Measurements from ENCODE around the gene TYW1.
"Not testable (repeated sequence)": the region's sequence is repeated elsewhere in the genome, so short reads cannot be mapped to it uniquely, and the experiment has no call there.

TYW1 gene

DNA sequence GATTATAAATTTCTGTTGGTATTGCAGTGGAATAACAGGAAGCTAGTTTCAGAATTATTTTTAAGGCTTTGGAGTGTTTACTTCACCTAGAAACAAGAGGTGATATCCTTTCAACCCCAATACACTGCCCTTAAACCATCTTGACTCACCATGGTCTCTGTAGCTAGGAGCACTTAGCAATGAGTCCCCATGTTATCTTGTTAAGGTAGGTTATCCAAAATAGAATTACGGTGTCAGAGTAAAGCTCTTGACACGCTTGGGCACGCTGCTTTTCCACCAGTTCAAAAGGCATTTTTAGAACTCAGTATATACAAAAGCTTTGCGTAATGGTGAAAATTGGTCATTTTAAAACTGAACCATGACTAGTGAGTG is 46.9 kb downstream of the TYW1 start:
- not testable (repeated sequence) for DNase-seq (ENCODE audit: low read depth in 3 of 3)

DNA sequence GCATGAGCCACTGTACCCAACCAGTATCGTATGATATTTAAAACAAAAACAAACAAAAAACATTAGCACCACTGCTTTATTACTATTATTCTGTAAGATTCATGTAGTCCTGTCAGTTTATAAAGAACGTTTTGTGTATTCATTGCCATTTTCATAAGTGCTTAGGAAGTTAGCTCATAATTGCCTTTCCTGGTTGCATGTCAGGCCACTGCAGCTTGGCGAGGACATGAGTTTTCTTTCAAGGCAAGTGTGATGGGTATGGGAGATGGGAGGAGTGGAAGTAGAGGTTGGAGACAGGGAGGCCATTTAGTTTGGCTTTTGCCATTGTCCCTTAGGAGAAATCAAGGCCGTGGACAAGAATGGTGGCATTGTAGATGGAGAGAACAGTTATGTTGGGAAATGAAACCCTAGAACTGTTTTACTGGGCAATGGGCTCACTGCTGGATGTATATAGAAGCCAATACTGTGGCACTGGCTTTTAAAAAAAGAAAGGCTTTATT is 48.9 kb downstream of the TYW1 start:
- DNase-seq (ENCODE audit: low read depth in 3 of 3), result no peak

DNA sequence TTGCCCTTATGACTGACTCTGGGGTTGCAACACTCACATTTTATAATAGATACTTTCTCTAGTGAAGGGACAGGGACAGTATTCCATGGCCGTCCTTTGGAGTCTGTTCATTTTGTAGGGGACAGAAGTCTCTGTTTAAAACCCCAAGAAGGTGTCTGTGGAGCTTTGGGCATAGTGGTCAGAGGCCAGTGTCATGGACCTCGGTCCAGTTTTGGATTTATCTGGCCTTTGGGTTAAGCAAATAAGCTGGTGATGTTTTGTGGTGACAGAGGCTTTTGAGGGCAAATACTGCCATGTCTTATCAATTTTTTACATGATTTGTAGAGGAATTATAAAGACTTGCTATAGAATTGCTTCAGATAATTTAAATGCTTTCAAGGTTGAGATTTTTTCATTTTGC is 50.2 kb downstream of the TYW1 start:
- DNase-seq (ENCODE audit: low read depth in 3 of 3), result not testable (repeated sequence)

DNA sequence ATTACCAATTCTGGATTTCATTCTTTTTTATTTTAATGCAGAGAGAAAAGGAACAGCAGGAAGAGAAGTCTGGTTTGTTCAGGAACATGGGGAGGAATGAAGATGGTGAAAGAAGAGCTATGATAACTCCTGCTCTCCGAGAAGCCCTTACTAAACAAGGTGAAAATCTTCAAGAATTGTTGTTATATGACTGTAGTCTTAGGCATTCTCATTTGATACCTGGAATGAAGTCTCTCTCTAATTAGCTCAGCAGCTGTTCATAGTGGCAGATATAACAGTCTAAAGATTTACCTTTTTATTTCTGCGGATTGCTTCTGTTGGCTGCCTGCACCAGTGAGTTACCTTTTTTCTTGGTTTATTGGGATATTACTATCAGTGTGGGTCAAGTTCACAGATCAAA is 53.3 kb downstream of the TYW1 start:
- not testable (repeated sequence) for DNase-seq (ENCODE audit: low read depth in 3 of 3)

DNA sequence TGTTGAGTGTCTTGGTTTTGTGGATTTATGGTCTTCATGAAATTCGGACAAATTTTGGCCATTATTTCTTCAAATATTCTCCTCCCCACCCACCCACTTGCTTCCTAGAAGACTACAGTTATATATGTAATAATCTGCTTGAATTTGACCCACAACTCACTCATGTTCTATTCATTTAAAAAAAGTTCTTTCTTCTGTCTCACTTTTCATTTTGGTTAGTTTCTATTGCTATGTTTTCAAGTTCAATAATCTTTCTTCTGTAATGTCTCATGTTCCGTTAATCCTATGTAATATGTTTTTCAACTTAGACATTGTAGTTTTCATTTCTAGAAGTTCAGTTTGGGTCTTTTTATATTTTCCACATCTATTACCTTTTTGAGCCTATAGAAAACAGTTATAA is 55.5 kb downstream of the TYW1 start:
- not testable (repeated sequence) for DNase-seq (ENCODE audit: low read depth in 3 of 3)

DNA sequence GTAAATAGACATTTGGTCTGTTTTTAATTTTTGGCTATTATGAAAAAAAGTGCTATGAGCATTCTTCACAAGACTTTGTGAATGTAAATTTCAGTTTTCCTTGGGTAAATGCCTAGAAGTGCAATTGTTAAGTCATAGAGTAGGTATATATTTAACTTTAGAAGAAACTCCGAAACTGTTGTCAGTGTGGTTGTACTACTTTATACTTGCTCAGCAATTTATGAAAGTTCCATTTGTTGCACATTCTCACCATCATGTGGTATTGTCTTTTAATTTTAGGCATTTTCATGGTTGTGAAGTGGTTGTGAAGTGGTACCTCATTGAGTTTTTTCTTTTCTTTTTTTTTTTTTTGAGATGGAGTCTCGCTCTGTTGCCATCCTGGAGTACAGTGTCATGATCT is 60.0 kb downstream of the TYW1 start:
- no peak for DNase-seq (ENCODE audit: low read depth in 3 of 3)

DNA sequence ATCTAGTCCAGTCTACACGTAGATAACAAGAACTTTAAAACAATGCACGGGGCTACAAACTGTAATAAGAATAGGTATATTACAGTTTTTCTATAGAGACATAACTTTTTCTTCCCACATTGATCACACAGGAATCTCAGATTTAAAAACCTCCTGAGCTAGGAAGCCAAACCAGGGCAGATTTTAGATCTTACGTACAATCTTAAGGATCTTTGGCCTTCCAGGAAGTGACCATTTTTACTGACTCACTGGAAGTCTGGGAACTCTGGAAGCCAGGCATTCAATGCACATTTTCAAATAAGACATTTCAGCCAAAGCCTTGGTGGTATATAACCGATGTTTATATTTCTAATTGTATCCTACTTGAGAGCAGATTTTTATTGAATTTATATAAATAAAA is 64.7 kb downstream of the TYW1 start:
- DNase-seq (ENCODE audit: low read depth in 3 of 3), result not testable (repeated sequence)

DNA sequence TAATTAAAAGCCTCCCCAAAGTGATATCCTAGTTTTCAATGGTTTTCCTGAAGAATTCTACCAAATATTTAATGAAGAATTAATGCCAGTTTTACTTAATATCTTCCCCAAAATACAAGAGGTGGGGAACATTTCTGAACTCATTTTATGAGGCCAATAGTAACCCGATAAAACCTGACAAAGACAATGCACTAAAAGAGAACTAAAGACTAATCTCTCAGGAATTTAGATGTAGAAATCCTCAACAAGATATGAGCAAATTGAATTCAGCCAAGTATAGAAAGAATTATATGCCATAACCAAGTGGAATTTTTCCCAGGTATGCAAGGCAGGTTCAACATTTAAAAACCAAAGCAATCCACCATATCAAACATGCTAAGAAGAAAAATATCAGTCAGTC is 66.2 kb downstream of the TYW1 start:
- not testable (repeated sequence) for DNase-seq (ENCODE audit: low read depth in 3 of 3)

DNA sequence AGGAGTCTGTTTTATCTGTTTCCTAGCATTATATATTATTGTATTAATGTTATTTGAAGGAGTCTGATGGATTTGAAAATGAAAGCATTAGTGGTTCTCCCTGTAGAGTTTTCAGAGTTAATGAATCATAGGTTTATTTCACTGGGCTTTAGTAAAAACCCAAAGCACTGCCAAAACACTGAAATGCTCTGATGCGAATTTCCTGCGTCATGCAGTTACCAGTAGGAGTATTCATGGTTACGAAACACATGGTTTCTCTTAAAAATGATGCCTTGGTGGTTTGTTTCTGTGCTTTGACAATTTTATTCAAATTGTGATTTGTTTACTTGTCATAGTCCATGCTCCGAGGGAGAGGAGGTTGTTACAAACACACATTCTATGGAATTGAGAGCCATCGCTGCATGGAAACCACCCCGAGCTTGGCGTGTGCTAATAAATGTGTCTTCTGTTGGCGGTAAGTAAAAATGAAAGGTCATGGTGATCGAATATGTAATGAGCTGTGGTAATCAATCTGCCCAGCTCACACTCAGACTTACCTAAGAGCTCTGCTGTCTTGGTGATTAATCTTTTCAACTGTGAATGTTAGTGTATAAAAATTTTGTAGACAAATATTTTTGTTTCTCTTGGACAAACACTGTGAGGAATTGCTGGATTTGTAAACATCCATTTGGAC is 70.5 kb downstream of the TYW1 start:
- not testable (repeated sequence) for DNase-seq (ENCODE audit: low read depth in 3 of 3)

DNA sequence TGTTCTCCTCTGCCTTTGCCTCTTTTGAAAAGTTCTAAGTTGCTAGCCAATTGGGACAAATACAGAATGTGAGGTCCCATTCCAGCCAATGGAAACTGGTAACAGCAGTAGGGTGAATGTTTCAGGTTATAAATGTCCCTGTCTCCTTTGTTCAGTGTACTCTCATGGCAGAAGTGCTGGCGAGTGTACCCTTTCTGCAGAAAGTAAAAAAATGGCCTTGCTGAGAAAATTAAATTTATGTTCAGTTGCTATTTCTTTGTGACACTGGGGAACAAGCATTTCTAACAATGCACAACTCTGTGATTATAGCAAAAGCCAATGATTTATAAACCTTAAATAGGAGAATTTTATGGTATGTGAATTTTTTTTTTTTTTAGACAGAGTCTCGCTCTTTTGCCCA is 79.5 kb downstream of the TYW1 start:
- DNase-seq (ENCODE audit: low read depth in 3 of 3), result not testable (repeated sequence)

DNA sequence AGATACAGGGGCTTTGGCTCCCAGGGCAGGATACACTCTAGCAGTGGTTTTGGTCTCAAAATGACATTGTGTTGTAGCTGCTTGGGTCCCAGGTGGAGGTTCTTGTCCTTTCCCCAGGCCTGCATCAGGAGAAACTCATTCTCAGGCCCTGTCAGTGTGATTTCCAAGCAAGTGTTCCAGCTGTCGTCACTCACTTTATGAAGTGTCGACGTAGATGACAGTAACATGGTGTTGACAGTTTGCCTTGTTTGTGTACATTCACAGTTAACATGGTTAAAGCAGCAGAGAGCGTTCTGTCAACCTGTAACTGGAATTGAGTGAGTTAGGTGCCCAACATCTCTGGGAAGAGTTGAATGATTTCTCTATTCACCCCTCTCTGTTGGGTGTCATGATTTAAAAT is 86.2 kb downstream of the TYW1 start:
- not testable (repeated sequence) for DNase-seq (ENCODE audit: low read depth in 3 of 3)

DNA sequence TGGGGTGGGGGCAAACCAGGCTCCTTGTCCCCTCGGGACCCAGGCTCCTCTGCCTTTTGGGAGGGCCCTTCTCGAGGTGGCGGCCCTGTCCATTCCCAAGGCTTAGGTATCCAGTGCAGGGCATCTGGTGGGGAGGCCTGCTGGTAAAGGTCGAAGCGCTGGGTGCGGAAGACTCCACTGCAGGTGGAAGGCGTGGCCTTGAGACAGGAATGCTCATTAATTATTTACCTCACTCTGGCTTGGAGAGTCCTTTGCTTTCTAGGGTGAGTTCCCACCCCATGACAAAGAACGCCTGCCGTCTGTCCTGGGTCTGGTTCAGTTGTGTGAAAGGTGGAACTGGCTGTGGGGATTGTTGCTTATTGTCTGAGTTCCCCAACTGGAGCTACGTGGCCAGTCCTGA is 92.6 kb downstream of the TYW1 start:
- DNase-seq (ENCODE audit: low read depth in 3 of 3), result not testable (repeated sequence)

DNA sequence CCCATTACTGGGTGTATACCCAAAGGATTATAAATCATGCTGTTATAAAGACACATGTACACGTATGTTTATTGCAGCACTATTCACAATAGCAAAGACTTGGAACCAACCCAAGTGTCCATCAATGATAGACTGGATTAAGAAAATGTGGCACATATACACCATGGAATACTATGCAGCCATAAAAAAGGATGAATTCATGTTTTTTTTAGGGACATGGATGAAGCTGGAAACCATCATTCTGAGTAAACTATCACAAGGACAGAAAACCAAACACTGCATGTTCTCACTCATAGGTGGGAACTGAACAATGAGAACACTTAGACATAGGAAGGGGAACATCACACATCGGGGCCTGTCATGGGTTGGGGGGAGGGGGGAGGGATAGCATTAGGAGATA is 94.4 kb downstream of the TYW1 start:
- DNase-seq (ENCODE audit: low read depth in 3 of 3), result not testable (repeated sequence)

DNA sequence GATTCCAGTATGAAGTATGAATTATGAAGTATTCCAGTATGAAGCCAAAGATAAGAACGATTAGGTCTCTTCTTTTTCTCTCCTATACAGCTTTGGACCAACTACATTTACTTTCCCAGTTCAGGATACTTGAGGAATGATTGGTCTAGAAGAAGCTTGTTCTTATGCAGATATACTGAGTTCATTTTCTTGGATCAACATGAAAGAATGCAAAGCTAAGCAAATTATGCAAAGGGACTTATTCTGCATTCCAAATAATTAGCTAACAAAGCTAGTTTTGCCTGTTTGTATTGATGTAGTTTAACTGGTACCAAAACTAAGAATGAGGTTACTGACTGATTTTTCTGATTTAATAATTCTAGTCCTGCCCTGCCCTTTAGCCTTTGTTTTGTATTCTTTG is 101.4 kb downstream of the TYW1 start:
- DNase-seq (ENCODE audit: low read depth in 3 of 3), result not testable (repeated sequence)

DNA sequence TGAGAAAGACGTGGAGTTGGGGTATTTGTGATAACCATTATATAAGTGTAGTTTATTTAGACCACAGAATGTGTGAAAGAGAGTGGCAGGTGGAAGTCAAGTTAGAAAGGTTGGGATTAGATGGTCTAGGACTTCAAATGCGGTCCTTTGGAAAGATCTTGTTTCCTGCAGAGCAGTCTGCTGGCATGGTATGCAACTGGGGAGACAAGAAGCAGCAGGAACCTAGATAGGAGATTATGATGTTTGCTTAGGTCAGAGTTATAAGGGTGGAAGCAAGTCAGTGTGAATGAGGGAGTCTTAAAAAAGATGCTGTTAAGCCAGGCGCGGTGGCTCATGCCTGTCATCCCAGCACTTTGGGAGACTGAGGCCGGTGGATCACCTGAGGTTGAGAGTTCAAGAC is 102.8 kb downstream of the TYW1 start:
- DNase-seq (ENCODE audit: low read depth in 3 of 3), result not testable (repeated sequence)

DNA sequence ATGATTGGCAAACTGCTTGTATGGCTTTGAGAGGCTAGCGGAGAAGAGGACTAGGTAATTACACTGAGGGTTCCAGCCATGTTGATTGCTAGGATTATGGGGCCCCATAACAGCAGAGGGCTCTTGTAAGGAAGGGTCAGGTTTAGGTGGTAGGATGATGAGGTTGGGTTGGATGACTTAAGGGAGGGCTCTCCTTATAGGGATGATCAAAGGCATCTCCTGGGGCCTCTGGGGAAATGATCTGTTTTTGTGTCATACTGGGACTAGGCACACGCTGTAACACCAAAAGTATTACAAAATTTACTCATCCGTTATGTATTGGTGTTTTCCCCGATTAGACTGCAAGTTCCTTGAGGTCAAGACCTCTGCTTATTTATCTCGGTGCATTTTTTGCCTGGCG is 103.4 kb downstream of the TYW1 start:
- DNase-seq (ENCODE audit: low read depth in 3 of 3), result not testable (repeated sequence)

DNA sequence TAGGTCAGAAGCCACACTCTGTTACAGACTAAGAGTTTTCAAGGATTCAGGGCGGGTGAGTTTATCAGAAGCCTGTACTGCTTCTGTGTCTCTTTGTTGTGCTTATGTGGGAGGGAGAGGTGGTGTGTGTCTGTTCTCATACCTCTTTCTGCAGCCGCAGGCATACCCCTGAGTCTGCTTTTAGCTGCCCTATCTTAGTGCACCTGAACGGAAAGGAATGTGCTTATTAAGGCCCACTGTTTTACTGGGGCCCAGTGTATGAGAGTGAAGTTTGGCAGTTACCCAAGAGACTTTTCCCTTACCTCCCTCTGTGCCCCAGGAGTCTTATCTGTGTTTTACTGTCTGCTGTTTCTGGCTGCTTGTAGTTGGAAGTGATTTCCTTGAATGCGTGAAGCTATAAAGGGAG is 104.3 kb downstream of the TYW1 start:
- DNase-seq (ENCODE audit: low read depth in 3 of 3), result no peak

DNA sequence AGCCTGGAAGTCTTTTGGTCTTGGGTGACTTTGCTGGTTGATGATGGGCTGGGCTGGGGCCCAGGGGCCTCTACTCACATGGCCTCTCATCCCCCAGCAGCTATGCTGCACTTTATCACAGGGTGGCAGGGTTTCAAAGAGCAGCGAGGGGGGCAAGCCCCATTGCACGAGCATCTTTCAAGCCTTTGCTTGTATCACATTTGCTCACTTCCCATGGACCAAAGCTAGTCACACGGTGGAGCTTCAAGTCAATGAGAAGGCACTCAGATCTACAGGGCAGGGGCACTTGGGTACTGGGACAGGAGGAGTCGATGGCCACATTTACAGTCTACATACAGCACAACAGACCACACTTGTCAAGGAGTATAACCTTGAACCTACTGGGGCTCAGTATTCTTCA is 108.3 kb downstream of the TYW1 start:
- DNase-seq (ENCODE audit: low read depth in 3 of 3), result not testable (repeated sequence)

DNA sequence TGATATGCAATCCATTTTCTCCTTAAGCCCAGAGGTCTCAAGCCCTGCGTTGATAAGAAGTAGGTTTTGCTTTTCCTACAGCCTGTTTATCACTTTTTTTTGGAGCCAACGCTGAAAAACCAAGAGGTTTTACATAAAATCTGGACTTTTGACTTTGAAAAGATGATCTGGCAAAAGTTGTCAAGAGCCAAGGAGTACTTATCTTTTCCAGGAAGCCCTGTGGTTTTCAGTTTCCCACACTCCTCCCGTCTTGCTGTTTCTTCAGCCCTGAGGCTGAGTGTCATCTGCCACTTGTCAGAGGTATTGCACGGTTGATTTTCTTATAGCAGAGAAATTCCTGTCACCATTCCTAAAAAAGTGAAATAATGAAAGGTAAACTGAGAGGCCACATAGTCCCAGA is 108.7 kb downstream of the TYW1 start:
- DNase-seq (ENCODE audit: low read depth in 3 of 3), result no peak

DNA sequence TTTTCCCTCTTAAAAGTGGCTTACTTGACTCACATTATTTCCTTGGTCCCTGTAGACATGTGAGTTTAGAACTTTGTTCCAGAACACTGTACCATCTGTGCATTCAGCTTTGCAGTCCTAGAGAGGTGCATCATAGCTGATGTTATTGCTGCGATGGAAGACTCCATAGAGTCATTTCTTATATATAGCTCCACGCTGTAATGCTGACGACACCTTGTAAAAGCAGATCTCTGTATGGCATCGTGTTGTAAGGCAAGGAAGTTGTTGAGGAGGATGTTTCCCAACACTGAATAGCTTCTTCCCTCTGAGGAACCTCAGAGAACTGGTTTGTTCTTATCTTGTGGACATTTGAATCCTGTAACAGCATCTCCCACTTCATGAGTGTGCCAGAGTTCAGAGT is 109.6 kb downstream of the TYW1 start:
- DNase-seq (ENCODE audit: low read depth in 3 of 3), result not testable (repeated sequence)

DNA sequence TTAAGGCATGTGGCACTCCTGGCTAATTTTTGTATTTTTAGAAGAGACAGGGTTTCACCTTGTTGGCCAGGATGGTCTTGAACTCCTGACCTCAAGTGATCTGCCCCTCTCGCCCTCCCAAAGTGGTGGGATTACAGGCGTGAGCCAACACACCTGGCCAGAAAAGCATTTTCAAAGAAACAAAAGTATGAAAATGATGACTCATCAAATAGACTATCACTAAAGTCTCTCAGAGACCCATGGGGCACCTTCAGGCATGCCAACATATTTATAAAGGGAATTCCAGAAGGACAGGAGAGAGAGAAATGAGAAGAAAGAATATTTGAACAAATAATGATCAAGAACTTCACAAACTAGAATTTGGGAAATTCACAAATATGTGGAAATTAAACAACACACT is 114.7 kb downstream of the TYW1 start:
- not testable (repeated sequence) for DNase-seq (ENCODE audit: low read depth in 3 of 3)

DNA sequence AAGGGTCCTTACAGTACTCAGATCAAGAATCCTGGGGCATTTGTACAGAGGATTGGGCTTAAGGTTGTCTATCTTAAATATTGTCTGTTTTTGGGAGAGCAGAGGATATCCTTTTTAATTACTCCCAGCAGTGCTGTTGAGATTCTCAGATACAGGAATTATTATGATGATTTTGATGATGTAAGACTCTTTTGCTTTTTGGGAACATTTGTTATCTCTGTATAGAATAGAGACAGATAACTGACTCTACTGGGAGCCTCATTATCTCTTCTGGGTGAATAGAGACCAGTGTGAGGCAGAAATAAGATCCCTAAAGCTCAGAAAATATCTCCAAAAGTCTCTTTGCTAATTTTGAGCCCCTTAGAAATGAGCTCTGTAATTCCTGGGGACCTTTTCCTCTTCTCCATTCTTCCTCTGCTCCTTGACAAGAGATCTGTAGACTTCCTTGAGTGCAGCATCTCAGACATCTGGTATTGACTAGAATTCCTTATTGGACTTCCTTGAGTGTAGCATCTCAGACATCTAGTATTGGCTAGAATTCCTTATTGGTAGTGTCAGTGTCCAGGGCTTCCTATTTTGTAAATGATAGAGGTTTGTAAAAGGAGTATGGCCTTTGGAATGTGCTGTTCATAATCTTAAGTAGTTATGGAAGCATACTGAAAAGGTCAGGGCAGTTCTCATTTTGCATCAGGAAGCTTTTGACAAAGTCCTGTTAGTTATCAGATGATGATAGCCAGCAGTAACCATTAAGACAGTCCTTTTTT is 118.0 kb downstream of the TYW1 start:
- DNase-seq (ENCODE audit: low read depth in 3 of 3), result not testable (repeated sequence)

DNA sequence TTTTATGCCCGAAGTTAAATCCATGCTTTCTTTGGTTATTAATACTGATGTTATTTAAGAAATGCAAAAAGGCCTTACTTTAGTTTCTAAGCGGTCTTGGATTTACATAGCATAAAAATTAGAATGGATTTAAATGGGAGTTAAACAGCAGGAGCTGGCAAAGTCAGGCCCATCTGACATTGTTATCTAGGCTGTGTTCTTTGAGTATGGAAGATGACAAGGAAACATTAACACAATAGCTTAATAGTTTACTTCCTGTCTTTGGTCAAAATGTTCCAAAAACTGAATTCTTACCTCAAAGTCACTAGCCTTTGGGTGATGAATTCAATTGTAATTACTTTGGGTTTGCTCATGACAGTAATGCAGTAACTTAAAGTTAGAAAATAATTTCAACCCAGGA is 123.9 kb downstream of the TYW1 start:
- not testable (repeated sequence) for DNase-seq (ENCODE audit: low read depth in 3 of 3)
